ENCODE results near the gene MAJIN.

DNA sequence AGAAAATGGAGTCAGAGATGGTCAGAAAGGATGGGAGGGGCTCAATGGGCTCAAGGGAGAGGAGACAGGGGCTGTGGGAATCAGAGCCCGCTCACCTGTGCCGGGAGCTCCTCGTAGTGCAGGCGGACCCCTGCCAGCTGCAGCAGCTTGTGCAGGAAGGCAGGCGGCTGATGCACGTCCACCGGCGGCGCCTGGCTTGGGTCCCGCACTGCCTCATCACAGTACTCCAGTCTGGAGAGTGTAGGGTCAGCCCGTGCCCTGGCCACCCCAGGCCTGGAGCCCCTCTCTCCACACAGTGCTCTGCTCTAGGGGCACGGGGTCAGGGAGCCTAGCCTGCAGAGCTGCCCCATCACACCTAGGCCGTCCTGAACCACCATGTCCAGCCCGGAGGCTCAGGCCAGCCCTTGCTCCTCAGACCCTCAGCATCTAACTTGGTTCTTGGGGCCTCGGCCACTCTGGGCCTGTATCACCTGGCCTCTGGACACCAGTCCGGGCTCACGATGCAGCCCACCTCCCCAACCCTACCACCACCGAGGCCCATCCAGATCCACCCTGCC lies 58.7 kb downstream of the MAJIN start:
- TF ChIP-seq, protein P1, sequence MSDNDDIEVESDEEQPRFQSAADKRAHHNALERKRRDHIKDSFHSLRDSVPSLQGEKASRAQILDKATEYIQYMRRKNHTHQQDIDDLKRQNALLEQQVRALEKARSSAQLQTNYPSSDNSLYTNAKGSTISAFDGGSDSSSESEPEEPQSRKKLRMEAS (IDR thresholded peaks at IDR 0.05; ENCODE audit: low read depth): no peak
- TF ChIP-seq EZH2phosphoT487 (IDR thresholded peaks at IDR 0.05; ENCODE audit: borderline replicate concordance, low read depth) (no peak), ELF1 (IDR thresholded peaks at IDR 0.05) (no peak), MEF2A (IDR thresholded peaks at IDR 0.05; ENCODE audit: borderline replicate concordance, low read depth) (no peak)
- TF ChIP-seq, protein P2, sequence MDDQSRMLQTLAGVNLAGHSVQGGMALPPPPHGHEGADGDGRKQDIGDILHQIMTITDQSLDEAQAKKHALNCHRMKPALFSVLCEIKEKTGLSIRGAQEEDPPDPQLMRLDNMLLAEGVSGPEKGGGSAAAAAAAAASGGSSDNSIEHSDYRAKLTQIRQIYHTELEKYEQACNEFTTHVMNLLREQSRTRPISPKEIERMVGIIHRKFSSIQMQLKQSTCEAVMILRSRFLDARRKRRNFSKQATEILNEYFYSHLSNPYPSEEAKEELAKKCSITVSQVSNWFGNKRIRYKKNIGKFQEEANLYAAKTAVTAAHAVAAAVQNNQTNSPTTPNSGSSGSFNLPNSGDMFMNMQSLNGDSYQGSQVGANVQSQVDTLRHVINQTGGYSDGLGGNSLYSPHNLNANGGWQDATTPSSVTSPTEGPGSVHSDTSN (IDR thresholded peaks at IDR 0.05): no peak

All from SK-N-SH (cell line).